HG02943 (cell line): Measurements from ENCODE around the gene PSMA8.
"Not testable (repeated sequence)": the region's sequence is repeated elsewhere in the genome, so short reads cannot be mapped to it uniquely, and the experiment has no call there.

Experiments used
- ATAC-seq: cut with Tn5 transposase; IDR thresholded peaks from one replicate; pipeline ENCODE4 v1.9.1; 2021; ENCODE audit warnings: mild to moderate bottlenecking, low read depth, moderate library complexity; ENCODE audit not compliant: unreplicated experiment

Gene PSMA8

DNA sequence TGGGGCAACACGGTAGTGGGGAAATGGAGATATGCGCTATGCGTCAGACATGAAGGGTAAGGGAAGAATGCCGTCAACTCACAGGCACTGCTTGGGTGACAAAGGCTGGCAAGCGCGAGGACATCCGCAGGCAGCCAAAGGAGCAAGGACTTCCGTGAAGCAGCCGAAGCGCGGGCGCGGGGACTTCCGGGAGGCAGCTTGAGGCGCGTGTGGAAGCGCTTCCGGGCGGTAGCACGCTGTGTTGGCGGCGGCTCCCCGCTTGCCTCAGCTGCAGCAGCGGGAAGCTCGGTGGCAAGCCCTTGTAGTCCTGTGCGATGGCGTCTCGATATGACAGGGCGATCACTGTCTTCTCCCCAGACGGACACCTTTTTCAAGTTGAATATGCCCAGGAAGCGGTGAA lies at the start of gene PSMA8:
PSMA8 (plus strand) TSS at position 218 of the 400 bp plus-strand sequence; CDS start at position 315, 97 bp downstream.
- ATAC-seq: no peak

DNA sequence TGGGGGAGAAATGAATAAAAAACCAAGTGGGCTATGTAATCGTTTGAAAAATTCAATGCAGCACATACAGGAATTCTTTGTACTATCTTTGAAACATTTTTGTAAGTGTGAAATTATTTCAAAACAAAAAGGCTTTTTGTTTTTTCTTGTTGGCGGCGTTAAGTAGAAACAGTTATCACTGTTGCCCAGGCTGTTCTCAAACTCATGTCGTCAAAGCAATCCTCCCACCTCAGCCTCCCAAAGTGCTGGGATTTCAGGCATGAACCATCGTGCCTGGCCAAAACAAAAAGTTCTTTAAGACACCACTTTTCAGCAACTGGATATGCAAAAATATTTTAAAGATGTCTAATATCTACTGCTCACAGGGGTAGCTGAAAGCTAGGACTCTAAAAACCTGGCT lies 48.6 kb upstream of the PSMA8 start:
- ATAC-seq: no peak

DNA sequence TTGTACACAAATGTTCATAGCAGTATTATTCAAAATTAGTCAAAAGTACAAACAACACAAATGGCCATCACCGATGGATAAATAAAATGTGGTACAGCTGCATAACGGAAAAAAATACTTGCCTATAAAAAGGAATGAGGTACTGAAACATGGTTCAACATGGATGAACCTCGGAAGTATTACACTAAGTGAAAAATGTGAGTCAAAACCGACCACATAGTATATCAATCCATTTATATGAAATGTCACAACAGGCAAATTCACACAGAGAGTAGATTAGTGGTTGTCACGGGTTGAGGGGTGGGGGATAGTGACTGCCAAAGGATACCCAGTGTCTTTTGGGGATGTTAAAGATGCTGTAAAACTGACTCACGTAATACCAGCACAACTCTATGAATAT lies 46.7 kb upstream of the PSMA8 start:
- no peak for ATAC-seq

DNA sequence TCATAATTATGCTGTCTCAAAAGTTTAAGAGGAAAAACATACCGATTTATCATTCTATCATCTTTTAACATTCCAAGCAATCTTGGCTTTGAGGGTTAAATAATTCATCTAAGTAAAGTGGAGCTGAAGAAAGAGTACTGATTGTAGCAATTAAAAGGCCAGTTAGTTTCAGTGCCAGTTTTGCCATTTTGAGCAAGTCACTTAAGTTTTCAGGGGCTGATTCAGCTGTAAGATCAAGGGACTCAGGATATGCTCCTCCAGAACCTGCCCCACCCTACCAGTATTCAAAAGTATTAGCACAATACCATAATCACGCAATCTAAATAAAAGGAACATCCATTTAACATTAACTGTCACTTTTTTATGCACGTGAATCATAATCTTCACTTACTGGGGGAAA lies 45.2 kb upstream of the PSMA8 start:
- ATAC-seq: no peak

DNA sequence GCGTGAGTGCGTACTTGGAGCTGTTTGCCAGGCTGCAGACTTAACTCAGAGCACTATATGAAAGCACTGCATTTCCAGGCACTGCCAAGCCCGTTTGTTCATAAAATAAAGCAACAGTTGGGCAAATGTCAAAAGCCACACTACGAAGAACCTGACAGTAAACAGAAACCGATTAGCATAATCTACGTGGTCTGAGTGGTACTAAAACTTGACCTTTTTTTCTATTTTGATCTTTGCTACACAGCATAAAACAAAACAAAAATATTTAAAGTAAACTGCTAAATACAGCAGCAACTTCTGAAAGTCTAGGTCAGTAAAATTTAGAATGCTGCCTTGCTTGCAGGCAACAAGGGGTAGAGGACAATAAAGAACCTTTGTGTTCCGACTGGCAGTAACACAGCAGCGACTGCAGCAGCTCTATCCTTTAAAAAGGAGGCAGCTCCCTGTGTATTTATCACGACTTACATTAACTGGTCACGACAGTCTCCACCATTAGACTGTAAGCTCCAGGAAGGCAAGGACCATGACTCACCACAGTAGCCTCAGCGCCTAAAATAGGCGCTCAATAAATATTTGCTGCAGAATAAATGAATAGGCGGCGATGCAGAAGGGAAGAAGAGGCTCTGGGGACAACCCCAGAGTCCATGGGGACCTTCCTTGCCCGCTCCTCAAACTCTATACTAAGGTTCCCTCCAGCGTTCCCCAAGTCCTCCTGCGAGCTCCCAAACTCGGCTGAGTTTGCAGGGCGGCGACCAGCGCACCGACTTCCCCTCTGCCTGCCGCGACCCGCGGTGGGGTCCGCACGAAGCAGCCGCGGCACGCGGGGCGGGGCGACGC lies 44.2 kb upstream of the PSMA8 start:
- no peak for ATAC-seq

DNA sequence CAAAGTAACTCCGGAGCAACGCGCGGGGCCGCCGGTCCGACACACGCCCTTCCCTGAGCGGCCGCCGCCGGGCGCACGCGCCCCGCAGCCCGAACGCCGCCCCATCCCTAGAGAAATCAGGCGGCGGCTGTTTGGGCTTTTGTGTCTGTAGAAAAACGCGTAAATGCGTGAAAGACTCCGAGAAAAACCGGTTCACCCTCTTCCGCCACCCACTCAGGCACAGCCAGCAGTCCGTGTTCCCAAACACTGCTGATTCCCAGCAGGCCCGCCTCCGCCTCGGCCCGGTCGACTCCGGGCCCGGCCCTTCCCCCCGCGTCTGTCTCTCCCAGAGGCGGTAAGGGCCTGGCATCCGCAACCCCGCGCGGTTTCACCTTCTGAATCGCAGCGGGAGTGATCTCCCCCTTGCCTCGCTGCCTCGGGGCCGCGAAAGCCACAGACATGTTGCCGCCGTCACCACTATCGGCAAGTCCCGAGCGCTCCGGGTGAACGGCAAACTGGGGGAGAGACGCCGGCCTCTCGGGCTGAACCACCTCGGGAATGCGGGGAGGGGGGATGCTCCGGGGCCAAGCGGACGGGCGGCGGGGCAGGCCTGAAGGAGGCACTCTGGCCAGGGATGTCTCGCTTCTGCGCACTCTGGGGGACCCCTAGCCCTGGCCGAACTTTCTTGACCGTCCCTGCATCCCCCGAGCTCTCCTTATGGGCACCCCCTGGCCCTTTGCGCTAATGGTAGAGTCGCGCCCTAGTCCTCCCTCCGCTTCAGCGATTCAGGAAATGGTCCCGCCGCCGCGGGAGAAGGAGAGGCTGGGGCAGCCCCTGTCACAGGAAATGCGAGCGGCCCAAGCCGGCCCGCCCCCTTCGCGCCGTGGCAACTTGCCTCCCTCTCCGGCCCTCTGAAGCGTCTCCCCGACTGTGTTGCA lies 43.3 kb upstream of the PSMA8 start, which contains the start of gene SS18:
SS18 (minus strand) TSS at position 484 of the 917 bp plus-strand sequence; CDS start at position 440, 44 bp downstream.
- peak; percentile 84 for ATAC-seq

DNA sequence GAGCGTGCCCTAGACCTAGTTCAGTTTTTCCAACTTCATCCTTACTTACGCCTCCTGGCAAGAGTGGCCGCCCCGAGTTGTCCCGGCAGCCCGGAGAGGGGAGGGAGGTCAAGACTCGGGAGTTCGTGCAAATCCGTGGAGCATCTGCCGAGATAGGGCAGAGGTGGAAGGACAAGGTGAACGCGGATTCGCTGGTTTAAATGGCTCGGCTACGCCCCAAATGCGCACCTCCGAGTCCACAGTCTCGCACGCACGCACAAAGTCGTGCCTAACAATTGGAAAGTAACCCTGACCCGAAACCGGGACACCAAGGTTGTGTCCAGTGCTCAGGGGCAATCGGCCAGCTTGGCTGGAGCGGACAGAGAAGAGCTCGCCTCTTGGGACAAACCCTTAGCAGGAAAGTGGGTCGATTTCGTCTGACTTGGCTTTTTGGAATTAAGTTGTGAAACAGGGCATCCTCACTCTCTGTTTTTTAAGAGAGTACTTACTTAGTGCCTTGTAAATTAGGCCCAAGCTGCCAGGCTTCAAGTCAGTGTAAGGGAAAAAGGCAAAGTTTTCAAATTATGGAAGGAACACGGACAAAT lies 42.5 kb upstream of the PSMA8 start:
- ATAC-seq: peak; percentile 46

DNA sequence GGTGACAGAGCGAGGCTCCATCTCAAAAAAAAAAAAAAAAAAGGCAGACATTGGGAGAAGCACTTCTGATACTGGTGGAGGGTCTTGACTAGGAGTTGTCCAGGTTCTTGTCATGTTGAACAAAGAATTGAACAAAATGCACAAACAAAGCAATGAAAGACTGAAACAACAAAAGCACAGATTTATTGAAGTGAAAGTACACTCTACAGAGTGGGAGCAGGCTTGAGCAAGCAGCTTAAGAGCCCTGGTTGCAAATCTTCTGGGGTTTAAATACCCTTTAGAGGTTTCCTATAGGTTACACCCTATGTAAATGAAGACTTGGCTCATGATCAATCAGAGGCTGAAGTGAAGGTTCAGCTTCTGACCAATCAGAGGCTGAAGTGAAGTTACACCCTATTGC lies 36.8 kb upstream of the PSMA8 start:
- no peak for ATAC-seq

DNA sequence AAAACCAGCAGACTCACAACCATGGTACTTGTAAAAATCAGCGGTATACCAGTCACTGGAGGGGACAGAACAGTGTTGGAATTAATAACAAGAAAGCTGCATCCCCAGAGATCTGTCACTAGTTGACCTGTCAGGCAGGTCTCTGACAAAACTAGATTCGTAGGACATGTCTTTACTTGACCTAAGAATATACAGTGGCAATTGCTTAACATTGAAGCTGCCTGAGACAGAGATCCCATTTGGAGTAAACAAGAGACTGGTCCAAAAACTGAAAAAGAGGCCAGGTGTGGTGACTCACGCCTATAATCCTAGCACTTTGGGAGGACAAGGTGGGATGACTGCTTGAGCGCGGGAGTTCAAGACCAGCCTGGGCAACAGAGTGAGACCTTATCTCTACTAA lies 36.1 kb upstream of the PSMA8 start:
- no peak for ATAC-seq

DNA sequence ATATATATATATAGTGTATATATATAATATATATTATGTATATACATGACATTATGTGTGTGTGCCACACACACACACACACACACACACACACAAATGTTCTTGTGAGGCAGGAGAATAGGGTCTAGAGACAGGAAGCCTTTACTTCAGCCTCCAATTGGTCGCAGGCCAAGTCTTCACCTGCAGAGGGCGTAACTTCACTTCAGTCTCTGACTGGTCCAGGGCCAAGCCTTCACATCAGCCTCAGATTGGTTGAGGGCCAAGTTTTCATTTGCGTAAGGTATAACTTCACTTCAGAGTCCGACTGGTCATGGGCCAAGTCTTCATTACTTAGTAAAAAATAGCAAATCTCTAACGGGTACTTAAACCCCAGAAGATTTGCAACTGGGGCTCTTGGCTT lies 30.1 kb upstream of the PSMA8 start:
- ATAC-seq: no peak

DNA sequence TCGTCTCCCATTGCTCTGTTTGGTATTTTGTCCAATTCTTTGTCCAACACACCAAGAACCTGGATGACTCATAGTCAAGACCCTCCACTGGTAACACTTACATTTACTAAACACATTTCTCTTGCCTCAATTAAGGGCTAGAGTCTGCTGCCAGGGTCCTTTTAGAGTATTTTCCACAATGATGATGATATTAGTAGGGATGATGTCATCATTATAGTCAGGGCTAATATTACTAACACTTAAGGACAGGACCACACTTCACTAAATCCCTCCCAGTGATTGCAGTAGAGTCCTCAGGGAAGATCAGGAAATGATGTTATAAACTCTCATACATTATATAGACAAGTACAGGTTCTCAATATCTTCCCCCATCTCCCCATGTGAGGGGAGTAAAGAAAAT lies 29.6 kb upstream of the PSMA8 start:
- no peak for ATAC-seq

DNA sequence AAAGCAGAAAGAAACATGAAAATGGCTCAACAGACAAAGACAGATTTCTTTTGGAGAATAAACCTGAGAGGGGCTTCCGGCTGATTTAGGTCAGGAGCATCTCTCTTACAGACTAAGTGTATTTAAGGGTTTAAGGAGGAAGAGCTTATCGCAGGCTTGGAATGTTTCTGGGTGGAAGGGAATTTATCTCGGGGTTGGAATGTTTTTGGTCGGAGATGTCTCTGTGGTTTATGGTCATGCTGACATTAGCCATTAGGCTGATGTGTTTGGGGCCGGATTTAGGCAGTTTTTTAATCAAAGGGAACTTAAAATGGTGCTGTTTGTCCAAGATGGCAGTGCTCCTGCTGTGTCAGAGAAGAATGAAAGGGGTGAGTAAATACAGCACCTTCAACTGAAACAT lies 14.4 kb upstream of the PSMA8 start:
- ATAC-seq: no peak

DNA sequence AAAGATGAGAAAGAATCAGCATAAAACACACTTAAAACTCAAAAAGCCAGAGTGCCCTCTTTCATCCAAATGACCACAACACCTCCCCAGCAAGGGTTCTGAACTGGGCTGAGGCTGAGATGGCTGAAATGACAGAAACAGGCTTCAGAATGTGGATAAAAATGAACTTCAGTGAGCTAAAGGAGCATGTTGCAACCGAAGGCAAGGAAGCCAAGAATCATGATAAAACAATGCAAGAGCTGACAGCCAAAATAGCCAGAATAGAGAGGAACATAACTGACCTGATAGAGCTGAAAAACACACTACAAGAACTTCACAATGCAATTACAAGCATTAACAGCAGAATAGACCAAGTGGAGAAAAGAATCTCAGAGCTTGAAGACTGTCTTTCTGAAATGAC lies 12.2 kb upstream of the PSMA8 start:
- ATAC-seq: no peak

DNA sequence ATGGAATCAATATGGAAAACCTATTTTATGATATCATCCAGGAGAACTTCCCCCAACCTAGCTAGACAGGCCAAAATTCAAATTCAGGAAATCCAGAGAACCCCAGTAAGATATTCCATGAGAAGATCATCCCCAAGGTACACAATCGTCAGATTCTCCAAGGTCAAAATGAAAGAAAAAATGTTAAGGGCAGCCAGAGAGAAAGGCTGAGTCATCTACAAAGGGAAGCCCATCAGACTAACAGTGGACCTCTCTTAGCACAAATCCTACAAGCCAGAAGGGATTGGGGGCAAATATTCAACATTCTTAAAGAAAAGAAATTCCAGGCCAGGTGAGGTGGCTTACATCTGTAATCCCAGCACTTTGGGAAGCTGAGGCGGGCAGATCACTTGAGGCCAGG lies 11.7 kb upstream of the PSMA8 start:
- not testable (repeated sequence) for ATAC-seq

DNA sequence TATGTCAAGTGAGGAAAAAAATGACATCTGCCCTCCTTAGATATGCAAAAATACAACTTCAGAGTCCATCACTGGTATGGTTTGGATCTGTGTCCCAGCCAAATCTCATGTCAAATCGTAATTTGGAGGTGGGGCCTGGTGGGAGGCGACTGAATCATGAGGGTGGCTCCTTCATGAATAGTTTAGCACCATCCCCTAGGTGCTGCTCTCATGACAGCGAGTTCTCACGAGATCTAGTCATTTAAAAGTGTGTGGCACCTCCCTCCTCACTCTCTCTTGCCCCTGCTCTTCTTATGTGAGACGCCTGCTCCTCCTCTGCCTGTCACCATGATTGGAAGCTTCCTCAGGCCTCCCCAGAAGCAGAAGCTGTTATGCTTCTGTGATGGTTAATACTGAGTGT lies 5.9 kb upstream of the PSMA8 start:
- ATAC-seq: no peak

DNA sequence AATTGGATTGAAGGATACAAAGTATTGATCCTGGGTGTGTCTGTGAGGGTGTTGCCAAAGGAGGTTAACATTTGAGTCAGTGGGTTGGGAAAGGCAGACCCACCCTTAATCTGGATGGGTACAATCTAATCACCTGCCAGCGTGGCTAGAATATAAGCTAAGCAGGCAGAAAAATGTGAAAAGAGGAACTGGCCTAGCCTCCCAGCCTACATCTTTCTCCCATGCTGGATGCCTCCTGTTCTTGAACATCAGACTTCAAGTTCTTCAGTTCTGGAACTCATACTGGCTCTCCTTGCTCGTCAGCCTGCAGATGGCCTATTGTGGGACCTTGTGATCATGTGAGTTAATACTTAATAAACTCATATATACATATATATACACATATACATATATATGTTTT lies 5.5 kb upstream of the PSMA8 start:
- not testable (repeated sequence) for ATAC-seq

DNA sequence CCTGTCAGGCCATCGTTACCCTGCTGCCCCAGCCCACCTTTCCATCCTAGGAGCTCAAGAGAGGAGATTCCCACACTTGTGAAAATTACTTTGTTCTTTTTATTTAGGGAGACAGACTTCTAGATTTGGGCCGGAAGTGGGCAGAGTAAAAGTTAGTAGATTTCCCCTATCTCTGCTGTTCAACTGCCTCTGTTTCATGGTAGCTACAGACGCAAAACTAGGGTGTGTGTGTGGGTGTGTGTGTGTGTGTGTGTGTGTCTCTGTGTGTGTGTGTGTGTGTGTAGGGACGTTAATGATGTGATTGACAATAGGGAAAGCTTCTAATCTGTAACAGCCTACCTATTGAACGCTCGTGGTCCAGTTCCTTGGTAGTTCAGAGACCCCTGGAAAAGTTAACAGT lies 438 bp downstream of the PSMA8 start:
- no peak for ATAC-seq

DNA sequence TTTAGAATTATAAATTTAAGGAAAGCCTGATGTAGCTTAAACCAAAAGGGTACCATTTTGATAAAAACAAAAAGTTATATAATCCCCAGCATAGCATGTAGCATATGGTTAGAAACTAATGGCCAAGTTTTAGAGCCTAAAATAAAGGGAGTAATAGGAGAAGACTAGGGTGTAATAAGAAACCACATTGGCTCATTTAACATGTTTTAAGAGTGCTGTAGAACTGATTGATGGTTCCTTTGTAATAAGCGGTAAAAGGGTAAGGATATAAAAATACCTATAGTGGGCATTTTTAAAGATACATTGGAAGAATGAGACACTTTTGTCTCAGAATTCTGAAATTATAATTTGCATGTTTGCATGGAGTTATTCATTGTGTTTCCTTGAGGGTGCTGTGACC lies 1.9 kb downstream of the PSMA8 start:
- ATAC-seq: no peak

DNA sequence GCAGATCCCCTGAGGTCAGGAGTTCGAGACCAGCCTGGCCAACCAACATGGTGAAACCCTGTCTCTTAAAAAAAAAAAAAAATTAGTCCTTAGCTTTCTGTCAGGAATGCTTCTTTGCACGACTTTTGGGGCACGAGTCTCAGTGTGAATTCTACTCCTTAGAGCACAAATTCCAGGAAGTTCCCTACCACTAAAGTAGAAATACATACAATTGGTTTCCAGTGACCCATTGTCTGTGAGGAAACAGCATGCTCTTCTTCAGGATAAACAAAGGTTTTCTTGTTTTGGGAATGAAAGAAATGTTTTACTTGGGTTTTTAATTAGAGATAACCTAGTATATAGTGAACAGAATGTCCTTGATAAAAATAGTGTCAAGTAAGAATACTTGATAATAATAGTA lies 23.7 kb downstream of the PSMA8 start:
- ATAC-seq: no peak

DNA sequence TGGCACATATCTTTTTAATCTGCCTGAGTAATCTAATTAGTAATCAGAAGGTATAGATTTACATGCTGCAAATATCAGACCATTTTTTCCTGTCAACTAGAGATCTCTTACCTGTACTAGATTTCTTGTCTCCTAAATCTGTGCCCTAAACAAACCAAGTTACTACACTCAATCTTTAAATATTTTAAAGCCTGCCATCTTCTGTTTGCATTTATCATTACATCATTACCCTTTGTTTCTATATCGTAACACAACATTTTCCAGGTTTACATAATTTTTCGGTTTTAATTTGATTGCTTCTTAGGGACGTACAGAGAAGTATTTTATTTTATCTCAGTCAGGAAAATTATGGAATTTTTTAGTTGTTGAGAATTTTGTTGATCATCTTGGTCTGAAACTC lies 25.7 kb downstream of the PSMA8 start:
- no peak for ATAC-seq

DNA sequence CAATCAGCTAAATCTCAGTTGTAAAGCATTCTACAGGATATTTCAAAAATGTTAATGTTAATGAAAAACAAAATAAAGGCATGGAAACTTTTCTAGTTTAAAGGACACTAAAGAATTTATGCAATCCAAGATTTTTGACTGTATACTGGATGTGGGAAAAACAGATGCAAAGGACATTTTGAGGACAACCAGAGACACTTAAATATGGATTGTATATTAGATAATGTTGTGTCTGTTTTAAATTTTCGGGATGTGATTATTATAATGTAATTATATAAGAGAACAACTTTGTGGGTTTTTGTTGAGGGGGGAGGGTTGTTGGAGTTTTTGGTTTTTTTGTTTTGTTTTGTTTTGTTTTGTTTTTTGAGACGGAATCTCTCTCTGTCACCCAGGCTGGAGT lies 30.9 kb downstream of the PSMA8 start:
- no peak for ATAC-seq
